HG03565 (cell line): Measurements from ENCODE around the gene LRRC8D.

Source experiments
- ATAC-seq: cut with Tn5 transposase; IDR thresholded peaks from one replicate; pipeline ENCODE4 v1.9.1; 2021; ENCODE audit warnings: mild to moderate bottlenecking, moderate library complexity; ENCODE audit not compliant: unreplicated experiment

The LRRC8D gene

DNA sequence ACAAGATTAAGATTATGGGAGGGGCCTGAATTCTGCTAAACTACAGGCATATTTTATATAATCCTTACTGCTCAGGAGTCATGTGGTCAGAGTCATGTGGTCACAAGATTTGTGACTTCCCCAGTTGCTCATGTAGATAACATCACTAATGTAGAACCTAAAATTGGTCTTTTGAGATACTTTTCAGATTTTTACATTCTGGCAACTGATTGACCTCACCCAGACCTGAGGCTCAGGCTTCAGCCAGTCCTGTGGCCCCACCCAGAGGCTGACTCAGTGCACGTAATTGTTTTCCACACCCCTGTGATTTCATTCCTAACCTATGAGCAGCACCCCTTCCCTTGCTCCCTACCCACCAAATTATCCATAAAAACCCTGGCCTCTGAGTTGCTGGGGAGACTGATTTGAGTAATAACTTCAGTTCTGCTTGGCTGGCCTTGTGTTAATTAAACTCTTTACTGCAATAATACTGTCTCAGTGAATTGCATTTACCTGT lies 132.3 kb downstream of the LRRC8D start:
- ATAC-seq, result no peak

DNA sequence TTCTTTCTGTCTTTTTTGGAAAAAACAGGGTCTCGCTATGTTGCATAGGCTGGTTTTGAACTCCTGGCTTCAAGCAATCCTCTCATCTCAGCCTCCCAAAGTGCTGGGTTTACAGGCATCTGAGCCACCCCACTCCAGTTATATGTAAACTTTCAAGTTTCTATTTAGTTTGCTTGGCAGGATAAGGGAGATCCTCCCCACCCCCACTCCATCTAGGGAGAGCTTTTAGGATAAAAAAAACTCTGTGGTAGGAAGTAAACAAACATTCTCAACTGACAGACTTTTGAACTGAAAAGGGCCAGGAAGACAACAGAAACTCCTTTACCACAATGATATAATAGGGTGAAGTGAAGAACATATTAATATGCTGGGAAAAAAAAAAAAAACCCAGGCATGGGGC lies 133.1 kb downstream of the LRRC8D start:
- ATAC-seq, result no peak

DNA sequence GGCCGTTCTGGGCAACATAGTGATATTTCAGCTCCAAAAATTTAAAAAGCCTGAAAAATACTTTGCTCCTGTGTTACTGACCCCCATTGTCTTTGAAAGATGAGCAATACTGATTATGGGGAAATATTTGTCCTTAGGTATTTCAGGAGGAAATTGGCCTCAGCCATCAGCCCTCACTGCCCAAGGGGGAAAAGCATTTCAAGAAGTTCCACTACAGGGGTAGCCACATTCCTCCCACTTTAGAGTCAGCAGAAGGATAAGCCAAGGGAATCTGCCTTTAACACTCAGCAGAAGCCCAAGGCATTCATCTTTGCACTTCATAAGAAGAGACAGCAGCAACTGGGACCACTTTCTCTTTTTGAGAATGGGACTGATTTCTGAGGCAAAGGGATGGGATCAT lies 133.6 kb downstream of the LRRC8D start:
- no peak for ATAC-seq

DNA sequence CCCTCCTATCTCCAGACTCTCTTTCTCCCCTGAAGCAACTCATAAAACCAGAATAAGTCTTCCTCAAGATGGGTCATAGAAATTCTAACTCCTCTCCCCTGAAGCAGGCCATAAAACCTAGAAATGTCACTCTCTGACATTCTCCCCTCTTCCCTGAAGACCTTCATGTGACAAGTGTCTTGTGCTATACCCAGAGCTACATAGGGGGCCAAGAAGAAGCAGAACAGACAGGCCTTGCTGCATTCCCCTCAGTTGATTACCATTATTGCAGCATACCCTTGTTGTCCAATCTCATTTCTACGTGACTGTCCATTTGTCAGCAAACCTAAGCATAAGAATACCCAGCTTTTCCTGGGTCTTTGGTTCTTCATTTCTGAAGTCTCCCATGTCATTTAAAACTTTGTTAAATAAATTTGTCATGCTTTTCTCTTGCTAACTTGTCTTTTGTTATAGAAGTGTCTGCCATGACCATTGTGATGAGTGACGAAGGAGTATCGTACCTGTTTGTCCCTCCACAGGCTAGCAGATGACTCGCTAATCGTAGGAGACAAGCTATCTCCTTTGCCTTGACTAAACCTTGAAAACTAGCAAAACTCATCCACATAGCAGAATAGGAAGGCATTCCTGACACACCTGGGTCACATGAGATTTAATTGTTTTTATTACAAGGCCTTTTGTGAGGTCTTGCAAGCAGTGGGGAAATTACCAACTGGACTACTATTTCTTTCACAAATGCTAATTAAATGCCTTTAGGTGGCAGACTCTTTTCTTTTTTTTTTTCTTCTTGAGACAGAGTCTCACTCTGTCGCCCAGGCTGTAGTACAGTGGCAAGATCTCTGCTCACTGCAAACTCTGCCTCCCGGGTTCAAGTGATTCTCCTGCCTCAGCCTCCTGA lies 134.7 kb downstream of the LRRC8D start:
- ATAC-seq, result no peak

DNA sequence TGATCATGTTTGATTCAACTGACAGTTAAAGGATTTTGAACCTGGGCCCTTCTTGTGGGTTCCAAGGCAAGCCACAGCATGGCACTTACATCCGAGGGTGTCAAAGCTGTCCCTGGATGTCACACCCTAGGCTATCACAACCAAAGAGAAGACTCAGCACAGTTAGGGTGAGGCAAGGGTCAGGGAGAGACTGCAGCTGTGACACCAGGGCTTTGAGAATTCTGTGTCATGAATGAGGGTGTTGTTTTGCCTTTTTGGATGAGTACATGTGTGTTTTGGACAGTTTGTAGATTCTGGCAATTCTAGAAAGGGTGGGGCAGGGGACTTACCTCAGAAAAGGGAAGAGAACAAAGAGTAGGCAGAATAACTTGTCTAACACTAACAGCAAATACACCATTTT lies 136.3 kb downstream of the LRRC8D start:
- ATAC-seq, result no peak

DNA sequence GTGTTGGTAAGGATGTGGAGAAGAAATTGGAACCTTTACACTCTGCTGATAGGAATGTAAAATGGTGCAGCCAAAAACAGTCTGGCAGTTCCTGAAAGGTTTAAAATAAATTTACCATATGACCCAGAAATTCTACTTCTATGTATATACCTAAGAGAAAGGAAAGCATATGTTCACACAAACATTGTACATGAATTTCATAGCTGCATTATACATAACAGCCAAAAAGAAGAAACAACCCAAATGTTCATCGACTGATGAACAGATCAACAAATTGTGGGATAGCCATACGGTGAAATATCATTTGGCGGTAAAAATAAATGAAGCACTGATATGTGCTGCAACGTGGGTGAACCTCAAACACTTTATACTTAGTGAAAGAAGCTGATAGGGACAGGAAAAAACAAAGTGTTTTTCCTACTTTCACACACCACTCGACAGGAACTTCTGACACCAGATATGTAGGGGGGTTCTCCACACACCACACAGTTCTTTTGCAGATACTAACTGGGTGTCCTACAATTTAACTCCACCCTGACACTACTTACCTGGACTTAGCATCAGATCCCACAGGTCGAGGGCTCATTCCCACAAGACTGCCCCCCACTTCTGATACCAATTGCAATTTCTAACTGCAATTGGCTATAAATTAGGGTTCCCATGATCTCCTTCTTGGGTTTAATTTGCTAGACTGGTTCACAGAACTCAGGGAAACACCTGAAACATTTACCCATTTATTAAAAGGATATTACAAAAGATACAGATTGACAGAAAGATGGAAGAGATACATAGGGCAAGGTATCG lies 138.2 kb downstream of the LRRC8D start:
- ATAC-seq, result no peak

DNA sequence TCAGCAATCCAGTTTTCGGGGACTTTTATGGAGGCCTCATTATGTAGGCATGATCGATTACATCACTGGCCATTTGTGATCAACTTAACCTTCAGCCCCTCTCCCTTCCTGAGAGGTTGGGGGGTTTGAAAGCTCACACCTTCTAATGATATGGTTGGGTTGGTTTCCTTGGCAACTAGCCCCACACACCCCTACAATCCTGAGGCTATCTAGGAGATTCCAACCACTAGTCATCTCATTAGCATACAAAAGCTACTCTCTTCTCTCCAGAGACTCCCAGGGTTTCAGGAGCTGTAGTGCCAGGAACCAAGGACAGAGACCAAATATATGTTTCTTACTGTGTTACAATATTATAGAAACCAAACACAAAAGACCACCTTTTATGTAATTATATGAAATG lies 138.9 kb downstream of the LRRC8D start:
- no peak for ATAC-seq

DNA sequence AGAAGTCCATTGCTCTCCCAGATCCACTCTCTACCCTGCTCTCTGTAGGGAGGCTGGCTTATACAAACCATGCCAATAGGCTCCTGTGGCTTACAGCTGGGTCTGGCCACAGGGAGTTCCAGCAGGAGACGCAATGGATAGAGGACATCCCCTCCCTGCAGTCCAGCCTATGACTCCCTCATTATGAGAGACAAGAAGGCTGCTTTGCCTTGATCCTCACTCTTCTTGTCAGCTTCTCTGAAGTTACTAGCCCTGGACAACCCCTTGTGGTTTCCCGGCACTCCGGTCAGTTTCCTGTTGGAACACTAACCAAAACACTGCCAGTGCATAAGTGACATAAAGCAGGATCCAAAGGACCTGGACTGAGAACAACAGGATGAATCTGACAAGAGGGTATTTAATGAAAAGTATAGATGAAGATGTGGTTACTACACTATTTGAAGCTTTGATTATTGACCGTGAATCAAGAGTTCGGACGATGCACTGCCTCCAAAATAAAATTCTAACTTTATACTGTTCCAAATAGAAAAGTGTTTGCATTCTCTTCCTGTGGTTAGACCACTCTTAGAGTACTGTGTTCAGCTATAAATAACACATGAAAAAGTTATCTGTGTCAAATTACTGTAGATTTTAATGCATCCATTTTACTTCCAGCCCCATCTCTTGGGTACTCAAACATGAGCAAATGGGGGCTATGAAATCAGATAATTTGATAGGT lies 141.4 kb downstream of the LRRC8D start:
- no peak for ATAC-seq

DNA sequence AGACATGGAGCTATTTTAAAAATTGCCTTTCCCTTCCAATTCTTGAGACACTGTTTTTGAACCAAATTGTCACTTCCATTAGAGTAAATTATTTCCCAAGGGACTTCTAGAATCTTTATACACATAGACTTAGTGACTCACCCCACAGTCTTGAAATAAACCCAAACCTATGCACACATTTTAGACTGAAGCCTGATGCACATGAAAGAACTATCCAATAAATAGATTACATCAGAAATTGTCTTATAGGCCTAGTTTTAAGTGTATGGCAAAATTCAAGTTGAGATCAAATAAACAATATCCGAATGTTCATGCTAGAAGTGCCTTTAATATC lies 141.9 kb downstream of the LRRC8D start:
- no peak for ATAC-seq

DNA sequence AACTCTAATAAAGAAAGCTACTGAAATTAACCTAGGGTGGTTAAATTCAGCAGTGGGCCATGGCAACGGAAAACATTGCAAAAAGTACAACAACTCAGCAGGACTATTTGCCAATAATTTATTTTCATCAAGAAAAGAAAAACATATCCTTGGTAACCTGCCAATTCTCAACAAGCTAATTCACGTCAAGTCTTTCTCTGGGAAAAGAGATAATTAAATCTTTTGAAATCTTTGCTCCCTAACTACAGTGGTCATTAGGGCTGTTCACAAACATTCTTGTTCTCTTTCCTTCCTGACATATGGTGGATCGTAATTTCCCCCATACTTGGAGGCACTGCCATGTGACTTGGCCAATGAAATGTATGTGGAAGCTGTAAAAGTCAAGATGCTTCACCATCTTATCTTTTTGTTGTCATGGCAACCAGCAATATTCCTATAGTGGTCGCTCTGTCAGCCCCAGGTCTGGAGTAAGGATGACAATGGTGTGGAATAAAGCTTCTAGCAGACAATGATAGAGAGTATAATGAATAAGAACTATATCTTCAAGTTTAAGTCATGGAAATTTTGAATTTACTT lies 144.4 kb downstream of the LRRC8D start:
- no peak for ATAC-seq

DNA sequence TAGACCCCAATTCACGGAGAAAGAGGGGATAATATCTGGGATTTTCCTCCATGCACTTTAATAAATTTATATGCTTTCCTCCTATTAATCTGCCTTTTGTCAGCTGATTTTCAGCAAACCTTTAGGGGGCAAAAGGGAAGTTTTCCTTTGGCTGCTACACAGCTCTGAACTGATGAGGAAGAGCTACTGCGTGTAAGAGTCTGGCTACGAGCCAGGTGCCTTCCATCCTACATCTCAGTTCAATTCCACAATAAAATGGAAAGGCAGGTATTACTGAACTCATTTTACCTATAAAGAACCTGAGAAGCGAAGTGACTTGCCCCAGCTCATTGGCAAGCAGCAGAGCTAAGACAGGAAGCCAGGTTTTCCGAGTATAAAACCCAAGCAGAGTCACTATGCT lies 145.8 kb downstream of the LRRC8D start:
- no peak for ATAC-seq

DNA sequence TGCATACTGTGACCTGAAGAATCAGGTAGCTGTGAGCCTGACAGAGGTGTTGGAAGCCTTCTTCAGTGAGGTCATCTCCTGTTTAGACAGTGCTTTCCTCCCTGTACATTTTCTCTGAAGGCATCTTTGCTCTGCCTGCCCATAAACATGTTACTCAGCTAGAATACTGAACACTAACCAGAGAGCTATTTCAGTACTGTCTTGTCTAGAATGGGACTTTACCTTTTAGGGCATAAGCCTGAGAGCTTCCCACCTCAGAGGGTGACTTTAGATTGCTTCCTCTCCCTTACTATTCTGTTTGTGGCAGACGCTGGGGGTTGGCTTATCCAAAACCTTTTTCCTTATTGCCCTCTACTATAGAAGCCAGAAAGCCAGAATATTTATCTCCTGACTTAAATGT lies 150.8 kb downstream of the LRRC8D start:
- ATAC-seq, result peak; percentile 56

DNA sequence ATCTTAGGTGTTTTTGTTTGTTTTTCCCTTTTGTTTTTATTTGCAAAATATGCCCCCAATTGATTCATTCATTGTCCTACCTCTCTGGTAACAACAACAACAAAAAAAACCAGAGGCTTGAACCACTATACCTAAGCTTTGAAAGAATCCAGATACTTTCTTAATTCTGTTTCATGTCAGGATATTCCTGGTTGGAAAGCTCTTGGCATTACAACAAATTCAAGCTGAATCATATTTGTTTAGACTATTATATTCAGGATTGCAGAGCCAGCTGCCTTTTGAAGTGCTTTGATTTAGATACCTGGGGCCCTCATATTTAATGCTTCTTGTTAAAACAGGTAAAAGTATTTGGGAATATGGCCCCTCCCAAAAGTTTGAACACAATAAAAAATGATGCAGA lies 151.2 kb downstream of the LRRC8D start:
- ATAC-seq, result no peak

DNA sequence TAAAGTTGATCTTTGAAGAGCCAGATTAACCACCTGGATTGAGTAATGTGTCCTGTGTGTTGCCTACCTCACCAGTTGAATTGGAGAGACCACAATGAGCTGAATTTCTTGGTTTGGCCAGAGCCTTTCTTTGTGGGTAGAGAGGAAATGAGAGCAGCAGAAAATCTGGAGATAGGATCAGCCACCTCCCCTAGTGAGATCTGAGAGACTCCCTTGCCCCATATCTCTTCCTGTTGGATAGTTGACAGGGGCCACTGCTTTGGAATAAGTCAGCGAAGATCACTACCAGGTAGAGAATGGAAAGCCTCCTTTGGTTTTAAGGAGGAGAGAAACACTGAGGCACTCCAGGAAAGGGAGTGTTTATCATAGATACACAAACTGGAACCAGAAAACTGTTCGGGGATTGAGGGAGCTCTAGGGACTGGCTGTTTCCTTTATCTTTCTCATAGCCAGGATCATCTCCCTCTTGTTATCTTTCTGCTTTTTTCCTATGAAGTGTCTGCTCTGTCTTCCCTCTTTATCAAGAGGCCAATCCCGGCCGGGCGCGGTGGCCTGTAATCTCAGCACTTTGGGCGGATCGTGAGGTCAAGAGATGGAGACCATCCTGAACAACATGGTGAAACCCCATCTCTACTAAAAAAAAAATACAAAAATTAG lies 152.8 kb downstream of the LRRC8D start:
- no peak for ATAC-seq

DNA sequence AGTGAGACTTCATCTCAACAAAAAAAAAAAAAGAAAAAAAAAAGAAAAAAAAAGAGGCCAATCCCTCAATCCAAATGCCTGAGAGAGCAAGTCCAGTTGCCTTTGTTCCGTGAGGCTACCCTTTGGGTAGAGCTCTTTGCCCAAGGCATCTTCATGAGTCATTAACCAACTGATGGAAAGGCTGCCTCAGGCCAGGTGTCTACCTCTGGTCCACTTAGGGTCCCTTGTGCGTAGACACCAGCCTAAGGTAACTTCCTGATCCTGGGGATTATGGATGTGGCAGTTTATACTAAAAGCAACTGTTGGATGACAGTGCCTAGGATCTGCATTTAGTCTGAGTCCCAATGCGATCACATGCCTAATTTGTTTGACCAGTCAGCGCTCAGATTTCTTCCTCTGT lies 153.4 kb downstream of the LRRC8D start:
- ATAC-seq, result no peak

DNA sequence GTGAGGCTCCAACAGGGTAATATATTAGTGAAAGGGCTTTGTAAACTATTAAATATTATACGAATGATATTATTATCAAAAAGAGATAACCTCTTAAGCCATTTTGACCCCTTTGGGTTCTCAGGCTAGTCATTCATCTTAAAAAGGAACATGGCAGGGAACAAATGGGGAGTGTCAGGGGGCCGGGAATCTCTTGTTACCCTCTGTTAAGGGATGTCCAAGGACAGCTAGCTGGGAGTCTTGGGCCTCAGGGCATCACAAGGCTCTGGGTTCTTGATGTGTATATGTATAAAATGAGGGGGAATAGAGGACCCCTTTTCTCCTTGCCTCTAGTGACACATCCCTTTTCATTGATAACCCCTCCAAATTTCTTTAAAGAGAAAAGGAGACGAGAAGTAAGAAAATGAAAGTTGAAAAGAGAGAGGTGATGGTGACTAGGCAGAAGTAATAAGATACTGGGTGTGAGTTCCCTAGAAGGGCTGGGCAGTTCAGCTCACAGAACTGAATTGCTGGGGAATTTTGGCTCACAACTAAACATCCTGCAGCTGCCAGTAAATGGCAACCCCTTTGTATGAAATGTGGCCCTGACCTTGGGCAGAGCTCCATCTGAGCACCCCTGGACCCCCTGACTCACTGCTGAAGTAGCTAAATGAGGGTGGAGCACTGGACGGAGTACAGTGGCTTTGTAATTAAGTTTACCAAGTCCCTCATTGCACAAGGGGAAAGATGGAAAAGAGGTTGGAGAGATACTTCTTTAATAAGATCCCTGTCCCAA lies 154.1 kb downstream of the LRRC8D start:
- no peak for ATAC-seq

DNA sequence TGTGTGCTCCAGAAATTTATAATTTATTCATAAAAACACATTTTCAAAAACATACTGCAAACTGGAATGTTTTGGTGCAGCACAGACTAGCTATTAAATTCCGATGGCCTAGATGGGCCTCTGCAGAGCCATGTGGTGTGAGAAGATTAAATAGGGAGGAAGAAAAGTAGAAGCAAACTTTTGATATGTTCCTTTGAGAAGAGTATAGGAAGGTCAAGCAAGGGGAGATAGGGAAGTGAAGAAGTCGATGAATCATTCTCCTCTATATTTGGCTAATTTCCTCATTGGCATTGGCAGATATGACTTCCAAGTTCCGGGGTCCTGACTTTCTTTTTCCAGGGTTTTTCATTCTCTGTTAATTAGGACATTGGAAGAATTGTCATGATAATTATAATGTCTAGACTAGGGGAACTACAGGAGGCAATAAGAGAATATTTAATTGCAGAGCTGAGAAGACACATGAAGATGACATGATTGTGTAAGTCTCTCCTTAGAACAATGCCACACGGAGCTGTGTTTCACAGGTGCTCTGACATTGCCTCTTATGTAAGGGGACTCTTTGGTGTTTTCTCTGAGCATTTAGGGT lies 154.8 kb downstream of the LRRC8D start:
- ATAC-seq, result no peak

DNA sequence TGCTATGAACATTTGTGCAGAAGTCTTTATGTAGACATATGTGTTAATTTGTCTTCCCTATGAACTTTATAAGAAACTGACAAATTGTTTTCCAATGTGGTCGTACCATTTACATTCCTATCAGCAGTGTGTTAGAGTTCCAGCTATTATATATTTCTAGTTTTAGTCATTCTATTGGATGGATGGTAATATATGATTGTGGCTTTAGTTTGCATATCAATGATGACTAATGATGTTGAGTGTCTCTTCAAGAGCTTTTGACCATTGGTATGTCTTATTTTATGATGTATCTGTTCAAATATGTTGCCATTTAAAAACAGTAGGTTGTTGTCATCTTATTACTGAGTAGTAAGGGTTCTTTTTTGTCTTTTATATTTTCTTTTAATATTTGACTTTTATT lies 157.9 kb downstream of the LRRC8D start:
- ATAC-seq, result no peak

DNA sequence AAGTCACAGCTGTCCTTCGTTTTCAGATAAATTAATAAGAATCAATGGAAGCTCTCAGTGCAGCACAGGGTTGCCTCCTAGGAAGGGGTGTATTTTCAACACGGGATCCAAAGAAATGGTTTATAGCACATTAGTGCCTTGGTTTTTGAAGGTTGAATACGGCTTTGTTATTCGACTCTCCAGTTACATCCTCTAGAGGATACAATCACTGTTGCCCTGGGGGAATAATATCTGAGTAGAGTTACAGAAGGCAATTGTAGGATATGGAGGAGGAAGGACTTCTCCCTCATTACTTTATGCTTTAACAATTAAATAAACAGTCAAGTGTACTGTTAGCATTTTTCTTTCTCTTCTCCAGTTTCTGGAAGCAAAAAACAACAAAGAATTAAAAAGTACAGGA lies 159.8 kb downstream of the LRRC8D start:
- ATAC-seq, result no peak
